Stimulated activated CD8-positive, alpha-beta memory T cell treated with anti-CD3 and anti-CD28 coated beads, Interleukin-2, amount 100 ng/mL, for 48 hours (primary cell): ENCODE results near the gene GFOD1.
A peak's percentile ranks its signal among the peaks of the same experiment; 100 is the strongest.

ENCODE experiments used
- DNase-seq, 2 donors: peaks; one replicate each; pipeline ENCODE4 v3.0.0-alpha.2; 2020; ENCODE audit warnings: low read depth in 2 of 2

The GFOD1 gene

GRCh38 chr6:13355999-13356785 lies 131.2 kb downstream of the GFOD1 start:
- no peak for DNase-seq

DNA sequence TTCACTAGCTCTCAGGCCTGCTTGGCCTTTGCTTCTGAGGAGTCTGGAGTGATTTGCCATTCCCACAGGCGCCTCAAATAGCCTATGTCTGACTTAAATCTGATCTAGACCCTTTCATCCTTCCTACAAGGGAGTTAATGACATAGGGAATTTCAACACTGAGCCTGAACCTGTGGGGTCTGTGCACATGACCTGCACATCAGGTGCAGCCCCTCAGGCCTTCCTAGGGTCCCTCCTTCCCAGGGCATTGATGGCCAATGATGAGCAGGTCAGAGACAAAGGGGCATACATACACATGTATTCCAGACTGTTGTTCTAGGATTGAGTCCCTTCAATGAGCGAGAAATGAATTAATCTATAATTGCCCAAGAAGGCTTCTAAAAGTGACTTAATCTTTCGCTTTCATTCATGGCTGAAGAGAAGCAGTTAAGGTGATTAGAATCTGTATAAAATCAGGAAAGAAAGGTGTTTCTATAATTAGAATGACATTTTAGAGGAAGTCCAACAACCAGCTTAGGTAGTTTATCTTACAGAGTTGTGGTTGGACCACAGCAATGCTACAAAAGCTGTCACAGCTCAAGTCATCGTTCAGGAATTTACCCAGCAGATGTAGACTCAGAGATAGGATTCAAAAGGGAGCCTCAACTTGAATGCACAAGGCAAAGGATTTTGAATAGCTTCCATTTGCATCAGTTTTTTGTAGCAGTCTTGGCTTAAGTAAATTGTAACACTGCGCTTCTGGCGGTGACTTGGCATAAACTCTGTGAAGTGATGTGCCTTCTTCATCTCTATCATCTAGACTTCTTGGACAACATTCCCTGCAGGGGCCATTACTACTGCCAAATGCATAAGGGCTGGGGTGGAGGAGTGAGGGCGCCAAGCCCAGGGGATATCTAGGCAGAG lies 132.1 kb downstream of the GFOD1 start:
- DNase-seq: no peak

GRCh38 chr6:13354331-13355042 lies 132.9 kb downstream of the GFOD1 start:
- no peak for DNase-seq

DNA sequence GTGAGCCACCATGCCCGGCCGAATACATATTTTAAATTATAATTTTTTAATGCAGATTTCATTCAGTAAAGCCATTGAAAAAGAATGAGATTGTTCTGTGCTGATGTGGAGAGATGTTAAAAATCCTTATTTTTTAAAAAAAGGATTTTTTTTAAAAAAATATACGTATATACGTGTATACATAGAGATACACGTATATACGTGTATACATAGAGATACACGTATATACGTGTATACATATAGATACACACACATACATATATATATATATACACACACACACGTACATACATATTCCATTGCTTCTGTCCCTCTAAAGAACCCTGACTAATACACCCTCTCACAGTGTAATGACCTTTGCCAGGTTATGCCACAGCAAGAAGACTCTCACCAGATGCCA lies 135.2 kb downstream of the GFOD1 start:
- no peak for DNase-seq

GRCh38 chr6:13351271-13351670 lies 136.1 kb downstream of the GFOD1 start:
- DNase-seq: no peak

DNA sequence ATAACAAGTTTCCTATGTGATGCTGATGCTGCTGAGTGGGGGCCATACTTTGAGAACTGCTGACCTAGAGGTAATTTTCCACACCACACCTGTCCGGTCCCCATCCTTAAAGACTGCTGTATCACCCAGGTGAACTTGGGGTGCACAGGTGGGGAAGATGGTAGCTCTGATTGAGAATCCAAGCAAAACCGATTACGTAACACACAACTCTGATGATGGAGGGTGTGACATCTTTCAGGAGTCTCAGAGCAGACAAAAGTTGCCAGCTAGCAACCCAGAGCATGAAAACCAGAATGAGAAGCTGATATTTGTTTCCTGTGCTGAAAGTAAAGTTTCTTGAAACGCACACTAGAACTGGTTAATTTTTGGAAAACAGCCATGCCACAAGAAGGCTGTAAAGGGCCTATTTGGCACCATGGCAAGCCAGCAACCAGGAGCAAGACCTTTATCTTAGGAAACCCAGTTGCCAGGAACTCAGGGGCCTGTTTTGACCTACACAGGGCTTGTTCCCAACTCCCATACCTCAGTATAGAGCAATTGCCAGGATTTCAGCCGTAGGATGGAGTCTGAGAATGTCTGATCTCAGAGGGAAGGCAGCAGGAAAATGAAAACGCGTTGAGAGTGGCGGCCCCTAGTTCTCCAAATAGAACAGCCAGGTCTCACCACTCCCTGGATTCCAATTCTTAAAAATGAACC lies 137.4 kb downstream of the GFOD1 start:
- no peak for DNase-seq

- DNase-seq: no peak
These were observed 138.9 kb downstream of the GFOD1 start for GRCh38 chr6:13348334-13349113.

DNA sequence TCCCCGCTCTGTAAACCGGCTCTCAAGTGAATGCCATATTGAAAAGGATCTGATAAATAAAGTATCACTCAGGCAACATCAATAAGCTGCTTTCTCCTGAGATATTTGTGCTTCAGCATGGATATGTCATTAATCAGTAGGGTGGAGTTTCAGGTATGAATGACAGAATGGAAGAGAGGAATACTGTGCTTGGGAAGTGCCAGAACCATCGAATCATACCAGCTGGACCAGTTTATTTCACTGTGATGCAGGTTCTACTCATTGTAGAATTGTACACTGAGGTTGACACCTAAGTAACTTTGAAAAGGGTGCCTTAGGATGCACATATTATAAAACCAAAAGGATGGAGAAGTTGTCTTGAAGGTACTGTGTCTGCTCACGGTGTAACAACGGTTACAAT lies 141.2 kb downstream of the GFOD1 start:
- DNase-seq: no peak

DNA sequence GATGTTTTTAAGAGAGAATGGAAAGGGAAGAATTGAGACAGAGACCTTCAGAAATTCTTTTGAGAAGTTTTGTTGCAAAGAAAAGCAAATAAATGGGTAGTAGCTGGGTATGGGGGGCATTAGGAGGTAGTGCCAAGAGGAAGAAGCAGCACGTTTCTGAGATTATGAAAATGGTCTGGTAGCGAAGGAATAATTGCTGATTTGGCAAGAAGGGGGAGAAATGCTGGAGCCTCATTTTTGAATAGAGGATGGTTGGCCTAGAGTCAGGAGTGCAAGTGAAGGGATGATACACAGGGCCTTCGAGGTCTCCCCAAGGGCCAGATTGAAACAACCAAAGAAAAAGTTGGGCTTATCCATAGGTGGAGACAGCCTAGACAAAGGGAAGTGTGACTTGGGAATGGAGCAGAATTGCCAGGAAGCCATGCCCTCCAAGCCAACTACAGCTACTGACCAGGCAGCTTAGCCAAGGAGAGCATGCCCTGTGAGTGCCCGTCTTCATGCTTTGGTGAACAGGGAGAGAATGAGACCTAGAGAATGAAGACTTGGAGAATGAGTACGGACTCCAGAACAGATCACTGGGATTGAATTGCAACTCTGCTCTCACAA lies 144.9 kb downstream of the GFOD1 start:
- DNase-seq: no peak

DNA sequence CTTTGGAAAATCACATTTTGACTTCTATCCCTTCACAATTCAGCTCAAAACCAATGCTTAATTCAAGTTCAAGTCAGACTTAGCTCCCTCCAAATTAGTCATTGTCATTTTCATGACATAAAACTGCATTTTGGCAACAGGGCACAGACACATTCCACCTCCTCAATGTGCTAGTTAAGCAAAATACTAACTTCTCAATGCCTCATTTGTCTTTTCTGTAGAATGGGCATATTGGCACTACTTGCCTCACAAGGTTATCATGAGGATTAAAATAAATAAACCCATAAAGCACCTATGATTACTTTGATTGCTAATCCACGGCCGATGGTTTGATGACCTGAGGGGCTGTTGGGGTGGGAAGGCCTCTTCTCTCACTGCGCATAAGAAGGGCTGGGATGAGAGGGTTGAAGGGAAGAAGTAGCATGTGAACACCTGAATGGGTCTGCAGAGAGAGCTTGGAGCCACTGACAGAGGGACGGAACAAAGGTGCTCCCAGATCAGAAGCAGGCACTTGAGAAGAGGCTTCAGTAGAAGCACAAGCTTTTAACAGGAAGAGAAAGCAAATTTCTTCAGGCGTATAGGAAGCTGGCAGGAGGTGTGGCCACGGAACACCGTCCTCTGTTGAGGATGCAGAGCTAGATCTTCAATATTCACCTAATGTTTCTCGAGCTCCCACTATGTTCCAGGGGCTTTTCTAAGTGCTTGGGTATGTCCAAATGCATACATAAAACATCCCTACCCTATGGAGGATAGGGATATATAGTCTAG lies 147.4 kb downstream of the GFOD1 start:
- no peak for DNase-seq

GRCh38 chr6:13338038-13338437 lies 149.4 kb downstream of the GFOD1 start:
- DNase-seq: no peak

DNA sequence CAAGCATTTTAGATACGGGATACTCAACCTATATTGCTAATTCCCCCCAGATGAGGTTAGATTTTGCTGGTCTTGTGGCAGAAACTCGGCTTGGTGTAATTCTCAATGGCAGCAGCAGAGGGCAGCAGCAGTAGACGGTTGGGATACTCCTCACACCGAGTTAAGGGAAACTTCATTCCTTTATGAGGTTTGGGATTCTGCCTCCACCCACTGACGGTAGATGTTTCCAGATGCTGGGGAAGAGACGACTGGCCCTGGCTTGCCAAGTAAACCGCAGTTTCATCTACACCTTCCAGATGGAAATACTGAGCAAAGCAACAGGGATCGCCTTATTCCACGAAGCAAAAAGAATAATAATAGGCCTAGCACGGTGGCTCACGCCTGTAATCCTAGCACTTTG lies 150.8 kb downstream of the GFOD1 start:
- peak; percentile 44 to 76 for DNase-seq

DNA sequence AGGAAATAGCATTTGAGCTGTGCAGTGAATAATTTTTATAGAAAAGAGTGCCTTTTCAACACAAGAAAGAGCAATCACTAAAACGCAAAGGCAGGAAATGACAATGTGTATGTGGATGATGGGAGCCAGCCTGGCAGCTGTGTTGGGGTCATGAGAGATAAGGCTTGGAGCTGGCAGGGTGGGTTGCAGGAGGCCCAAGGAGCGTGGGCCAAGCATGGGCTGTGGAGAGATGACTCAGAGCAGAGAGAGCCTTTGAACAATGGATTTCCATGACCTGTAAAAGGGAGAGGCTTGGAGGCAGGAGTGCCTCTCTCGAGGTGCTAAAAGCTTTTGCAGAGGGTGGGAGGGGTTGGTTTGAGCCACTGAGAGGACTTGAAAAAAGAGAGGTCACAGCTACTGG lies 152.4 kb downstream of the GFOD1 start:
- no peak for DNase-seq

DNA sequence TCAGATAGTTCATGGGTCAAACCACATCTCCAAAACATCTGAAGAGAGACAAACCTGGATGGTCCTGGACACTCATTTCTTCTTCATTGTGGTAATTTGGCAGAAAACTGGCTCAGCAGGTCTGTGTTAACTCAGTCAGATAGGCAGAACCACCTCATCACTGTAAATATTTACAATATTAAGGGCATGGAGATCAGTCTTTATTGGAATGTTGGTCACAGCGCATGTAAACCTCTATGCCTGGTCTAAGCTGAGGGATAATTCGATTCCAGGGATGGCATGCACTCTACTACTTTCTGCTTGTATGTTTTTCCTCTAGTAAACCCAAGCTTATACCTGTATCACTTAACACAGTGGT lies 155.1 kb downstream of the GFOD1 start:
- no peak for DNase-seq

DNA sequence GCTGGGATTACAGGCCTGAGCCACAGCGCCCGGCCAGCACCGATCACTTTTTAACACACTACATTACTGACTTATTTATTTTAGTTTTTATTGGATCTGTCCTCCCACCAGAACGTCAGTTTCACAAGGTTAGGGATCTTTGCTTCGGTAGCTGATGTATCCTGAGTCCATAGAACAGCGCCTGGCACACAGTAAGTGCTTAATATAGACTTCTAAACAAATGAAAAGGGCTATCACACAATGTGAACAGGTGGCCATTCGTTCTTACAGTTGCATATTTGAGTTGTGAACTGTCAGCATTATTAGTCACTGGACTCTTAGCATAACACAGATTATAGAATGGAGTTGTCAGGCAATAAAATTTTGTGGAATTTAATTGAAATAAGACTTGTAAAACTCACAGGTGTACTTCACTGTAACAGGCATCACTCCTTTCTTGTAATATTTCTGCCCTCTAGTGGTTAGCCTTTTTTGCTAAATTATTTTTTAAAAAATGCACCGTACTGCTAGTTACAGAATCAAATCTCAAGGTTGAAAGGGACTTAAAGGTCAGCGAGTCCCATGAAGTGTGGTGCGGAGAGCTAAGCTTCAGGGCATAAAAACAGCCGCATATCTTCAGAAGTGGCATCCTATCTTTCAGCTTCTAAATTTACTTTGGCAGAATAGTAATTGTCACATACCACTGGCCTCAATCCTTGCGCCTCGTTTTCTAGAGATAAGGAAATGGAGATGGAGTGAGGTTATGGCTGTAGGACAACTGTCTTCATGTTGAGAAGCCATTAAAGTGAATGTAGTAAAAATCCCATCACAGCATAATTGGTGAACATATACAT lies 155.7 kb downstream of the GFOD1 start:
- no peak for DNase-seq

DNA sequence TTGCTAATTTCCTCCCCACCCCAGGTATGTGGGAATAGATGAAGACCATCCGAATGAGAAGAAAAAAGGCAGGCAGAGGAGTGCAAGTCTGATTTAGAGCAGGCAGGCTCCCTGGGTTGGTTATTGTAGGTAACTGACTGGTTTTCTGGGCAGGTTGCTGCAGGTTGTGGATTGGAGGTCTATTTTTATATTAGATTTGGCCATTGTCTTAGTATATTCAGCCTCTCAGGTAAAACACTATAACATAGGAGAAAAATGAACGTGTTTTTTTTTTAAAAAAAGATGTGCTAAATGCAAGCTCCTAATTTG lies 158.6 kb downstream of the GFOD1 start:
- DNase-seq: no peak

DNA sequence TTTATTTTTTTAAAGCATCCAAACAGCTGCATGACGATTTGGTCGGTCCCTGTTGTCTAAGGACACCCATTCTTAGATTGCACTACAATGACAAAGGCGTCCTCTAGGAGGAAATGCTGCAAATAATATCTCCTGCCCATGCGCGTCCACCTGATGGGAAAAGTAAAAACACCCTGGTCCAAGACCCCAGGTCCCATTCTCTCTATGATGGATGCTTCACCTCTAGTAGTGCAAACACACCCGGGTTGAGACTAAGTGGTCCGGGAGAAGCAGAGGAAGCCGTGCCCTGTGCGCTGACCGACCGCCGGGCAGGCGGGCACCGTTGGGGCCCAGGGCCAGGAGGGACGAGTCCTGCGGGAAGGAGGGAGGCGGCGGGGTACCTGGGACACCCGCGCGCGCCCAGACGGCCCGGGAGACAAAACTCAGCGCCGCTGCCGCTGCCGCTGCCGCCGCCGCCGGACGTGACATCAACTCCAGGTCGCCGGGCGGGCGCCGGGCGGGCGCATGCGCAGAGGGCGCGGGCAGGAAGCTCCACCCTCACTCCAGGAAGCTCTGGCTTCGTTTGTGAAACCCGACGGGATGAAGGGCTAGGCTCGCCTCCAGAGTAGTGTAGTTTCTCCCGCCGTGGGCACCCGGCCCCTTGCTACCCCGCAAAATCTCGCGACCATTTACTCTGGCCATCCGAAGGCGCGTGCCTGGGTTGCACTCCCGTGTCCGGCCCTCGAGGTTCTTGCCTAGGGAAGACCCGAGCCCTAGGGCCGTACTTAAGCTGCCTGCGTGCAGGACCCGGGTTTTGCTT lies 159.1 kb downstream of the GFOD1 start, which contains the start of gene TBC1D7:
TSS of gene TBC1D7 (minus strand) at position 462 of the 799 bp plus-strand sequence. CDS start 1,639 bp downstream, outside the sequence.
- peak; percentile 90 for DNase-seq

DNA sequence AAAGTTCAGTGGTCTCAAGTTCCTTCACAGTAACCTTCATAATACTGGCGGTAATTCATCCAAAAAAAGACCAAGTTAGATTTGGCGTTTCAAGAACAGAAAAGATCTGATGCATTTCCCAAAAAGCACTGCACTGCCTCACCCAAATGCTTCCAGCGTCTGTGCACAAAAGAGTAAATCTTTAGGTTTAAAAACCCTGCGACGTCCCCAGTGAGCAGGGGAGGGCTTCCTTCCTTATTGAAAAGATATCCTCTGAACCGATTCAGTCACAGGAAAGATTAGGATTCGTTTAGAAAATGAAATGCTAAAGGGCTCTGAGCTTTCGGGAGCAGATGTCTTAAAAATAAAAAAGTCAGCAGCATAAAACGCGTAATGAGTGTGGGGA lies 159.7 kb downstream of the GFOD1 start:
- no peak for DNase-seq
